GM12878 (cell line): ENCODE data around the gene CAMTA2. TPM values are rescaled to one million over a fixed set of nuclear protein-coding genes. Genes with fewer than 3 reads are reported as not detected.

Experiments
- ATAC-seq: fragments of 200-7000 bp; cut with Tn5 transposase; 3 replicates; pipeline ENCODE4 v1.9.1; 2020; ENCODE audit warnings: mild to moderate bottlenecking, moderate library complexity
- BruUV-seq: library from RNA; stranded (reverse); fragments of 400-500 nt; replicated peaks from 2 replicates; lab custom pipeline; 2021; lab: Mats Ljungman, UMichigan
- CTCF ChIA-PET: fragments of 300-600 bp; sonication (Branson Sonifier 250); formaldehyde crosslinking; extraction: SDS; loops from one replicate; lab custom pipeline; 2021; ENCODE audit warnings: inconsistent platforms; lab: Yijun Ruan, JAX
- POLR2A ChIA-PET: fragments of 350-600 bp; formaldehyde crosslinking; extraction: SDS; loops from one replicate; lab custom pipeline; 2021; ENCODE audit warnings: inconsistent platforms; lab: Charles Lee
- RAD21 ChIA-PET: fragments of 300-600 bp; sonication (Branson Sonifier 250); formaldehyde crosslinking; loops from one replicate; lab custom pipeline; 2023; ENCODE audit warnings: antibody characterized with exemption; ENCODE audit not compliant: unreplicated experiment; lab: Charles Lee
- SMC1A ChIA-PET: fragments of 300-600 bp; sonication (Branson Sonifier 250); formaldehyde crosslinking; loops from one replicate; lab custom pipeline; 2023; ENCODE audit not compliant: unreplicated experiment, uncharacterized antibody; lab: Charles Lee
- DNase-seq: peaks from one replicate; pipeline ENCODE4 v3.0.0-alpha.2; 2011; ENCODE audit warnings: low read depth, low spot score
- FAIRE-seq: peaks from 3 replicates; lab custom pipeline; 2011; peaks lifted over from hg19 to GRCh38; lab: Jason Lieb, UNC
- H2AFZ ChIP-seq: 2 replicates; pipeline ENCODE4 v1.6.0; 2011; ENCODE audit warnings: low read depth, low read length, control low read depth; ENCODE audit not compliant: control insufficient read depth
- H3K27ac ChIP-seq: 2 replicates; pipeline ENCODE4 v1.5.1; 2011; ENCODE audit warnings: control low read depth; ENCODE audit not compliant: control insufficient read depth, insufficient read depth
- H3K27me3 ChIP-seq, 2 experiments: replicated peaks in 1 of 2; 2 replicates each; pipeline versions ENCODE4 v1.6.0 to v1.6.1; 2011; ENCODE audit warnings: low read length in 1 of 2; ENCODE audit not compliant: control insufficient read depth in 2 of 2, insufficient read depth in 2 of 2
- H3K36me3 ChIP-seq, 2 experiments: 2 replicates each; pipeline ENCODE4 v1.5.1; 2011; ENCODE audit warnings: low read length in 1 of 2; ENCODE audit not compliant: control insufficient read depth in 2 of 2, insufficient read depth in 2 of 2
- H3K4me1 ChIP-seq: 2 replicates; pipeline ENCODE4 v1.6.1; 2011; ENCODE audit warnings: mild to moderate bottlenecking, low read length, moderate library complexity, mixed read lengths; ENCODE audit not compliant: control insufficient read depth, insufficient read depth
- H3K4me2 ChIP-seq: 2 replicates; pipeline ENCODE4 v1.6.0; 2011; ENCODE audit warnings: control low read depth; ENCODE audit not compliant: control insufficient read depth, insufficient read depth
- H3K4me3 ChIP-seq: fragments of 200-600 bp; sonication (generic); 2 replicates; pipeline ENCODE4 v1.5.1; 2016
- H3K79me2 ChIP-seq: 2 replicates; pipeline ENCODE4 v1.6.0; 2011; ENCODE audit warnings: low read length; ENCODE audit not compliant: control insufficient read depth, insufficient read depth
- H3K9ac ChIP-seq: 2 replicates; pipeline ENCODE4 v1.8.0; 2011; ENCODE audit warnings: low read length, control low read depth, mixed read lengths; ENCODE audit not compliant: control insufficient read depth, insufficient read depth
- H3K9me3 ChIP-seq: replicated peaks from 3 replicates; pipeline ENCODE4 v1.5.1; 2011; ENCODE audit warnings: mild to moderate bottlenecking, low read length; ENCODE audit not compliant: control insufficient read depth, insufficient read depth
- H4K20me1 ChIP-seq: 2 replicates; pipeline ENCODE4 v1.6.0; 2011; ENCODE audit not compliant: control insufficient read depth, insufficient read depth
- IRF4 ChIP-seq: IDR thresholded peaks from 2 replicates; pipeline ENCODE4 v1.6.1; 2011; ENCODE audit warnings: low read depth, low read length
- RAD21 ChIP-seq: IDR thresholded peaks from 2 replicates; pipeline ENCODE4 v1.6.1; 2011; ENCODE audit warnings: mild to moderate bottlenecking, low read depth, low read length, moderate library complexity; ENCODE audit not compliant: insufficient read depth
- RCOR1 ChIP-seq: conservative IDR thresholded peaks from 2 replicates; pipeline ENCODE4 v1.6.1; 2012; ENCODE audit warnings: low read depth, low read length, improper control_type of control experiment
- WGBS: methylation state at CpG from one replicate; pipeline ENCODE4 v1.1.6; 2016; ENCODE audit warnings: low lambda C conversion rate; ENCODE audit not compliant: insufficient replicate concordance, insufficient coverage; ENCODE audit errors: missing lambda C conversion rate; 5-methylcytosine and 5-hydroxymethylcytosine counted together
- in situ Hi-C: fragments of 300-500 bp; cut with MboI; formaldehyde crosslinking; loops from 9 replicates; pipeline ENCODE4 v1.14.3; 2018; ENCODE audit warnings: mixed read lengths
- intact Hi-C: fragments of 100-400 bp; cut with micrococcal nuclease; formaldehyde crosslinking; loops from one replicate; pipeline ENCODE4 v1.14.2; 2022; ENCODE audit not compliant: unreplicated experiment
- polyA plus RNA-seq, 11 experiments: library from polyadenylated mRNA; depleted of rRNA in 4 of 11; unstranded in 6 of 11; stranded (reverse) in 5 of 11; fragments of >200 nt; fragmentation: Nextera tagmentation in 4 of 11; fragmentation: Illumina TruSeq in 1 of 11; extraction: Ambion mirVana in 4 of 11; extraction: Trizol in 1 of 11; gene quantifications; 1 replicate in 1 of 11; 2 replicates in 10 of 11; pipeline versions ENCODE4 v1.2.1 to v1.2.3, GENCODE V29; 2011 to 2016; ENCODE audit warnings: inconsistent platforms in 2 of 11, missing spikeins in 2 of 11, low read depth in 1 of 11
- total RNA-seq, 4 experiments: library from RNA; depleted of rRNA in 3 of 4; stranded (reverse); fragments of >200 nt in 3 of 4; fragmentation: Illumina TruSeq in 1 of 4; extraction: Trizol in 1 of 4; gene quantifications; 2 replicates each; pipeline versions ENCODE4 v1.2.1 to v1.2.3, GENCODE V29; 2013 to 2021
- TF ChIP-seq, protein P1 (sequence below): fragments of 450-650 bp; conservative IDR thresholded peaks from 2 replicates; pipeline ENCODE4 v1.6.1; 2017; ENCODE audit warnings: mild to moderate bottlenecking, moderate library complexity
- TF ChIP-seq, protein P2 (sequence below): IDR thresholded peaks from 2 replicates; pipeline ENCODE4 v1.6.1; 2012; ENCODE audit warnings: low read depth, low read length, improper control_type of control experiment

The CAMTA2 gene
- total and polyA plus RNA-seq, 10 of the 15 experiments (the other 5 are each of a cell fraction or from before 2014, with no cell fraction given): 0.42 to 29.3 (median 11.2) TPM

DNA sequence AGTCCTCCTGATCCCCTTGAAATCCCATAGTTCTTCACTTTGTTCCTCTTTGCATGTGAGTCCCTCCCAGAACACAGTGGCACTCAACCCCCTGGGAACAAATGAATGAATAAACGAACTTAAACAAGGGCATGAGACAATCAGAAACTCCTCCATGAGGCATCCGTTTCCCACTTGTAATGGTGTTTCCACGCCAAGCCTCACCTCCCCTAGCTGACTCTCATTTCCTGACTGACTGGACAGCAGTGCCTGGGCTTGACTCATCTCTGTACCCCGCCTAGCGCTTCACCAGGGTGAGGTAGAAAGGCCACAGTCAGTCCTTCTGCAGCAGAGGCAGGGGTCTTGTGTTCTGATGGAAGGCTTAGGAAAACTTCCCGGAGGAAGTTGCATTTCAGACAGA lies 24.5 kb upstream of the CAMTA2 start (continued):
- TF ChIP-seq, protein P1, sequence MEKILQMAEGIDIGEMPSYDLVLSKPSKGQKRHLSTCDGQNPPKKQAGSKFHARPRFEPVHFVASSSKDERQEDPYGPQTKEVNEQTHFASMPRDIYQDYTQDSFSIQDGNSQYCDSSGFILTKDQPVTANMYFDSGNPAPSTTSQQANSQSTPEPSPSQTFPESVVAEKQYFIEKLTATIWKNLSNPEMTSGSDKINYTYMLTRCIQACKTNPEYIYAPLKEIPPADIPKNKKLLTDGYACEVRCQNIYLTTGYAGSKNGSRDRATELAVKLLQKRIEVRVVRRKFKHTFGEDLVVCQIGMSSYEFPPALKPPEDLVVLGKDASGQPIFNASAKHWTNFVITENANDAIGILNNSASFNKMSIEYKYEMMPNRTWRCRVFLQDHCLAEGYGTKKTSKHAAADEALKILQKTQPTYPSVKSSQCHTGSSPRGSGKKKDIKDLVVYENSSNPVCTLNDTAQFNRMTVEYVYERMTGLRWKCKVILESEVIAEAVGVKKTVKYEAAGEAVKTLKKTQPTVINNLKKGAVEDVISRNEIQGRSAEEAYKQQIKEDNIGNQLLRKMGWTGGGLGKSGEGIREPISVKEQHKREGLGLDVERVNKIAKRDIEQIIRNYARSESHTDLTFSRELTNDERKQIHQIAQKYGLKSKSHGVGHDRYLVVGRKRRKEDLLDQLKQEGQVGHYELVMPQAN: no peak
- no peak for TF ChIP-seq RCOR1
- peak; percentile 77; the same call in 1 of the 2 replicates for TF ChIP-seq IRF4
- no peak for TF ChIP-seq RAD21

DNA sequence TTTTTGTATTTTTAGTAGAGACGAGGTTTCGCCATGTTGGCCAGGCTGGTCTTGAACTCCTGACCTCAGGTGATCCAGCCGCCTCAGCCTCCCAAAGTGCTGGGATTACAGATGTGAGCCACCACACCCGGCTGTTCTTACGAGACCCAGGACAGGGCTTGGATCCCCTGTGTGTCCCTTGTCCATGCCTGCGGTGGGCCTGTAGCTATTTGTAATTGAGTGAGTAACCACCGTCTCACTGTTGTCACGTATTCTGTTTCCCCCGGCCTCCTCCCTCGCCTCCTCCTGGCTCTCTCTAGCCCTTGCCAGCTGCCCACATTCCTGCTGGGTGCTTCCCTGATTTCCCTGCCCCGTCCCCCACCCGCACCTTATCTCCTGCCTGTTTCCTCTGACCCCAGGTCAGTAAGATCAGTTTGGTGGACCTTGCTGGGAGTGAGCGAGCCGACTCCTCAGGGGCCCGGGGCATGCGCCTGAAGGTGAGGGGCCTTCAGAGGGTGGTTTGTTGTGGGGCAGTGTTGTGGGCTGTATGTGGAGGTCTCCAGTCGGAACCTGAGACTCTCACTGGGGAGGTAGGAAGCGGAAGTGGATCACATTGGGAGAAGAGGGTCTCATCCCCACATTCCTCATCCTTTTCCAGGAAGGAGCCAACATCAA lies 15.9 kb upstream of the CAMTA2 start:
- no TSS peak for BruUV-seq
- H2AFZ ChIP-seq: no peak overlapping the region
- POLR2A ChIA-PET: no interaction called here
- no peak overlapping the region for H3K4me2 ChIP-seq
- H3K27me3 ChIP-seq: no peaks in the 10 kb centered on the region
- intact Hi-C loops: no loop called here
- no peak for DNase-seq
- no peak overlapping the region for H3K9ac ChIP-seq
- H3K27ac ChIP-seq: no peak overlapping the region
- CTCF ChIA-PET: no interaction called here
- no peak overlapping the region for H3K4me3 ChIP-seq
- no peaks in the 10 kb centered on the region for H3K9me3 ChIP-seq
- SMC1A ChIA-PET: interaction anchor here (0.9 kb wide), 1 partner anchor 59 kb away, joined by 3 read pairs; no protein-coding TSS in a partner anchor
- H3K36me3 ChIP-seq: peaks cover 35 to 40% of the 10 kb centered on the region in 2 experiments
- FAIRE-seq: no peak
- ATAC-seq: no peak
- peaks cover 19% of the 10 kb centered on the region for H3K79me2 ChIP-seq
- in situ Hi-C loops: no loop called here
- peaks cover 7% of the 10 kb centered on the region for H3K4me1 ChIP-seq
- no peaks in the 10 kb centered on the region for H4K20me1 ChIP-seq
- RAD21 ChIA-PET: no interaction called here
- TF ChIP-seq, protein P2, sequence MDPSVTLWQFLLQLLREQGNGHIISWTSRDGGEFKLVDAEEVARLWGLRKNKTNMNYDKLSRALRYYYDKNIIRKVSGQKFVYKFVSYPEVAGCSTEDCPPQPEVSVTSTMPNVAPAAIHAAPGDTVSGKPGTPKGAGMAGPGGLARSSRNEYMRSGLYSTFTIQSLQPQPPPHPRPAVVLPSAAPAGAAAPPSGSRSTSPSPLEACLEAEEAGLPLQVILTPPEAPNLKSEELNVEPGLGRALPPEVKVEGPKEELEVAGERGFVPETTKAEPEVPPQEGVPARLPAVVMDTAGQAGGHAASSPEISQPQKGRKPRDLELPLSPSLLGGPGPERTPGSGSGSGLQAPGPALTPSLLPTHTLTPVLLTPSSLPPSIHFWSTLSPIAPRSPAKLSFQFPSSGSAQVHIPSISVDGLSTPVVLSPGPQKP: no peak
- 97% methylated on average over 18 of the region's 18 CpGs for WGBS
